Neural crest cell (in vitro differentiated cells): Measurements from ENCODE around the gene COQ3. TPM values are rescaled to one million over a fixed set of nuclear protein-coding genes. Genes with fewer than 3 reads are reported as not detected.

Experiments used
- DNase-seq: peaks from one replicate; pipeline ENCODE4 v3.0.0; 2021; ENCODE audit warnings: low read depth, mixed read lengths, low spot score
- H3K27ac Mint-ChIP-seq: one replicate; pipeline ENCODE4 v1.8.0; 2021; ENCODE audit warnings: mild to moderate bottlenecking, mixed read lengths; ENCODE audit not compliant: unreplicated experiment
- H3K27me3 Mint-ChIP-seq: 2 replicates; pipeline ENCODE4 v1.8.0; 2021; ENCODE audit warnings: low read depth, mild to moderate bottlenecking, mixed read lengths
- H3K36me3 Mint-ChIP-seq: 2 replicates; pipeline ENCODE4 v1.8.0; 2021; ENCODE audit warnings: low read depth, mild to moderate bottlenecking, mixed read lengths
- H3K4me1 Mint-ChIP-seq: 2 replicates; pipeline ENCODE4 v1.8.0; 2021; ENCODE audit warnings: mixed read lengths
- H3K4me3 Mint-ChIP-seq: one replicate; pipeline ENCODE4 v1.8.0; 2021; ENCODE audit warnings: mild to moderate bottlenecking, mixed read lengths
- H3K9me3 Mint-ChIP-seq: 2 replicates; pipeline ENCODE4 v1.8.0; 2021; ENCODE audit warnings: mixed read lengths
- CTCF ChIP-seq: fragments of 200-600 bp; sonication (generic); conservative IDR thresholded peaks from 2 replicates; pipeline ENCODE4 v1.5.0; 2021; ENCODE audit warnings: antibody characterized with exemption, mild to moderate bottlenecking
- total RNA-seq: library from RNA; stranded (reverse); gene quantifications from 2 replicates; pipeline ENCODE4 v1.2.1, GENCODE V29; 2021

COQ3 gene
- total RNA-seq, 1 donor from 2014 or later = 10.9 TPM

DNA sequence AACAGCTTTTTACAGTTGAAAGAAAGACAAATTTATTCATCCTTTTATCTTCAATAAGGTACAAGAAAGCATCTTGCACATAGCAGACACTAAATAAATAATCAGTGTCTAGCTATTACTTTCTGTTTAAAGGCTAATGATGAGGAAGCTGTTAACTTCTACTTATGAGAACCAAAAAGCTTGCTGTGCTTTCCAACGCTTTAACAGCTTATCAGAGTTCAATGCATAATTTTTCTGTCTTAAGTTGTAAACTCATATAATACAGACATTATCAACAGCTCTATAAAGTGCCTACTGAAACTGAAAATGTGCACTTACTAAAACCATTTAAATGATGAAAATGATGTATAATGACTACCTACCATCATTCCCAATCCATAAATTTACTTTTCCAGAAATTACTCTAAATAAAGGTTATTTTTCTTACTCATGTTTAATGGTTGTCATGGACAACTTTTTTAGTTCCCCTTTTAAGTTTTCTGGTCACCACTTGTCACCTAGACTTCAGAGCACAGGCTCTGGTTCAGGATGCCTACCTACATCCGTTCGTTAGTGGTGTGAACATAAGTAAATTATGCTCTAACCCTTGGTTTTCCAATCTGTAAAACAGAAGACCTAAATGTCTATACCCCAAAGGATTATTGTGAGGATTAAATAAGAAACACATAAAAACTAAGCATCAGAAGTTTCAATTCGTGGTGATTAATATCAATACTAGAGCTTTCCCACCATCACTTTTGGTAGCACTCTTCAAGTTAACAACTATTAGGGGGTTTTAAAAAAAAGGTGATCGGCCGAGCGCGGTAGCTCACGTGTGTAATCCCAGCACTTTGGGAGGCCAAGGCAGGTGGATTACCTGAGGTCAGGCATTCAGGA lies 23.1 kb upstream of the COQ3 start:
- H3K36me3 Mint-ChIP-seq = peaks cover 7% of the 10 kb centered on the region
- TF ChIP-seq CTCF = no peak
- no peak overlapping the region for H3K27ac Mint-ChIP-seq
- no peak for DNase-seq
- H3K9me3 Mint-ChIP-seq = no peaks in the 10 kb centered on the region
- H3K27me3 Mint-ChIP-seq = no peaks in the 10 kb centered on the region
- H3K4me1 Mint-ChIP-seq = peaks cover 35% of the 10 kb centered on the region
- no peak overlapping the region for H3K4me3 Mint-ChIP-seq

DNA sequence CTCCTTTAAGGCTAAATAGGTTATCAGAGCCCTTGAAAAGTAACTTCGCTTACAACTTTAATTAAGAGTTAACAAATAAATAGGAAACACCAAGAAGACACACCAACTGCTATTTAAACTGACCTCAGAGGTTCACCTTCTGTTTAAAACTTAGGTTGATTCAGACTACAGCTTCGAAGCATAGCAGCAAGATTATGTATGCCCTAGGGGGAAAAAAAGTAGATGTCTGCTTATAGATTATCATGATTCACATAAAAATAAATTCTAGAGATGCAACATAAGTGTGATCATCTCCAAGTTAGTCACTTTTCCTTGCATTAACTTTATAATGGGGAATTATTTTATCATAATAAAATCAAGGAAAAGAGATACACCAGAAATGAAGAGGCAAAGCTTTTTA lies 22.2 kb upstream of the COQ3 start:
- no peak for TF ChIP-seq CTCF
- Mint-ChIP-seq H3K4me3 (no peak overlapping the region), H3K27me3 (no peaks in the 10 kb centered on the region), H3K27ac (no peak overlapping the region), H3K9me3 (no peaks in the 10 kb centered on the region), H3K36me3 (peaks cover 5% of the 10 kb centered on the region), H3K4me1 (peaks cover 36% of the 10 kb centered on the region)
- no peak for DNase-seq

DNA sequence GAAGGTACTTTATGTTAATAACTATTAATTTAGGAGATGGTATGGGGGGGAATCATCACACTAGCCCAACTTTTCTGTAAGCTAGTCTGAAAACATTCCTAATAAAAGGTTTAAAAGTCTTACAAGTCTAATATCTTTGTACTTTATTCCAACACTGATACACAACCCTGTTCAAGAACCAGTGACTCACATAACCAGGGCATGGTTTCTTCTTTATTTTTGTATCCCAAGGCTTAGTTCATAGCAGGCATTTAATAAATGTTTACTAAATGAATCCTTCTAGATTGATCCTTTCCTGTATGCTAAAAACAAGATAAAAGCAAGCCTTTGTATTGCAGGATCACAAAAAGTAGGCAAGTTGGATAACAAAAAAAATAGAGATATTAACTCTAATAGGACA lies 21.5 kb upstream of the COQ3 start:
- no peak for DNase-seq
- Mint-ChIP-seq H3K4me3 (no peak overlapping the region), H3K9me3 (no peaks in the 10 kb centered on the region), H3K27me3 (no peaks in the 10 kb centered on the region), H3K4me1 (peaks cover 29% of the 10 kb centered on the region), H3K36me3 (peaks cover 8% of the 10 kb centered on the region), H3K27ac (no peak overlapping the region)
- TF ChIP-seq CTCF = no peak

GRCh38 chr6:99412065-99412464 lies 18.1 kb upstream of the COQ3 start:
- peaks cover 11% of the 10 kb centered on the region for H3K36me3 Mint-ChIP-seq
- no peaks in the 10 kb centered on the region for H3K27me3 Mint-ChIP-seq
- TF ChIP-seq CTCF = no peak
- no peak for DNase-seq
- H3K27ac Mint-ChIP-seq = no peak overlapping the region
- no peak overlapping the region for H3K4me3 Mint-ChIP-seq
- H3K9me3 Mint-ChIP-seq = no peaks in the 10 kb centered on the region
- peaks cover 21% of the 10 kb centered on the region for H3K4me1 Mint-ChIP-seq

DNA sequence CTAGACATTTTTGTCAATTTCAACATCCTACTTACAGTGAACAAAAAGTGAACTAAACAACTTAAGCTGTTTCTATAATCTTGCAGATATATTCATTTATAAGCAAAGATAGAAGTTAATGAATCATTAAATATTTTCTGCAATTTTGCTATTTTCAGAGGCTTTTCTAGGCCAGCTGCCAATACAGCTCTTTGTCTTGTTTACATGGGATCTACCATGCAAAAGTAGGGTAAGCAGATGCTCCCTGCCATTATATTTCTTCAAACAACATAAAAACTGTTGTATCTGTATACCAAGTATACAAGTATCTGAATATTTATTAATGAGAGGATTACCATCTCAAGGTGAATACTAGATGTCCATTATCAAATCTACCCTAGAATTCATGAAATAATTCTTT lies 15.7 kb upstream of the COQ3 start:
- H3K4me1 Mint-ChIP-seq = peaks cover 18% of the 10 kb centered on the region
- H3K36me3 Mint-ChIP-seq = peaks cover 11% of the 10 kb centered on the region
- no peak for TF ChIP-seq CTCF
- DNase-seq = no peak
- H3K9me3 Mint-ChIP-seq = no peaks in the 10 kb centered on the region
- H3K4me3 Mint-ChIP-seq = no peak overlapping the region
- H3K27ac Mint-ChIP-seq = no peak overlapping the region
- no peaks in the 10 kb centered on the region for H3K27me3 Mint-ChIP-seq
